ENCODE data around the gene ETFDH. TPM values are rescaled to one million over a fixed set of nuclear protein-coding genes. Genes with fewer than 3 reads are reported as not detected.

ETFDH gene
- polyA plus RNA-seq, 3 donors from 2014 or later: 7.3 to 12.1 (median 7.8) TPM

DNA sequence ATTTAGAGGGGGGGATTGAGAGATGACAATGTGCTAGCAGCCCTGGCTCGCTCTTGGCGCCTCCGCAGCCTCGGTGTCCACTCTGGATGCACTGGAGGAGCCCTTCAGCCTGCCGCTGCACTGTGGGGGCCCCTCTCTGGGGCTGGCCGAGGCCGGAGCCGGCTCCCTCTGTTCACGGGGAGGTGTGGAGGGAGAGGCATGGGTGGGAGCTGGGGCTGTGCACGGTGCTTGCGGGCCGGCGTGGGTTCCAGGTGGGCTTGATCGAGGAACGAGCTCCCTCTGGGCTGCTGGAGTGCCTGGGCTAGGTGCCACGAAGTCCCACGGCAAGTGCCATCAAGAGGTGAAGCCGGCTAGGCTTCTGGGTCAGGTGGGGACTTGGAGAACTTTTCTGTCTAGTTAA is 7.3 kb upstream of the ETFDH start:
- Mint-ChIP-seq H3K36me3 (peaks cover 0 to 3% (median 0%) of the 10 kb centered on the region in 3 donors), H3K27me3 (ENCODE audit: low read depth in 3 of 3) (peaks cover 0 to 2% (median 0%) of the 10 kb centered on the region in 3 donors), H3K4me1 (peaks cover 0 to 1% of the 10 kb centered on the region in 2 donors), H3K27ac (no peak overlapping the region), H3K9me3 (no peaks in the 10 kb centered on the region), H3K4me3 (no peak overlapping the region)
- no peak for DNase-seq

DNA sequence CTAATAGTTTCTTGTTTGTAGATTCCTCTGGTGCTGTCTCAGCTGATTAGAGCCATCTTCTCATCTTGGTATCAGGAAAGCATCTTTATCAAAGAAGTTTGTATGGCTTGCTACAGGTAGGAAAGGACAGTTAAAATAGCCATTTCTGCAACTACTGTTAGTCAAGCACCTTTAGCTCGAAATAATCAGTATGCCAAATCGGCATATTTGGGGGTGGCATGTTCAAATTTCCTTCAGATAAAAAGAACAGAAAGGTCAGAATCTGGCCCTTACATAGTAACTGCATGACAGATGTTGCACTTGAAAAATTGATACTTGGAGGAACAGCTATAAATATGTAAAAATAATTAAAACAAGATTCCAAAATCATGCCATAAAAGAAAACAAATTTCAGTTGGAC is 5.2 kb upstream of the ETFDH start:
- H3K4me3 Mint-ChIP-seq: no peak overlapping the region
- H3K27ac Mint-ChIP-seq: no peak overlapping the region

DNA sequence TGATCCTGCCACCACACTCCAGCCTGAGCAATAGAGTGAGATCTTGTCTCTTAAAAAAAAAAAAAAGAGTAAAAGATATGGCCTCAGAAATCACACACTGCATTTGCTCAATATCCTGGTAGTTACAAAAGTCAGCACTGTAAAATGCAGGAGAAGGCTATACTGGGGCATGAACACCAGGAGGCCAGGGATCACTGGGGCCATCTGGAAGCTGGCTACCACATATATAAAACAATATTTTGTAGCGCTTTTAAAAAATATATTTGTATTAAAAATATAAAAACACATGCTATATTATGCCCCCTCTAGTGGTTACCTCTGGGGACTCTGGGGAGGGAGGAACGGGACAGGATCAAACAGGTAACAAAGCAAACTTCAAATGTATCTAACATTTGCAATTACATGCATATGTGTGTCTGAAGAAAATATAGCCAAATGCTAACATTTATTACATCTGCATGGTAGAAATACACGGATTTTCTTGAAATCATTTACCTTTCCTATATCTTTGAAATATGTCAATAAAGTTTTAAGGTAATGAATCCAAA is 4.4 kb upstream of the ETFDH start:
- Mint-ChIP-seq H3K36me3 (peaks cover 0 to 3% (median 0%) of the 10 kb centered on the region in 3 donors), H3K4me1 (peaks cover 18 to 26% of the 10 kb centered on the region in 2 donors), H3K4me3 (no peak overlapping the region), H3K27me3 (ENCODE audit: low read depth in 3 of 3) (peaks cover 9 to 17% (median 9%) of the 10 kb centered on the region in 3 donors), H3K27ac (no peak overlapping the region), H3K9me3 (no peaks in the 10 kb centered on the region)
- peak in 1 of 3 donors; percentile 19 for DNase-seq

More for the DNA sequence above, 5.2 kb upstream of the ETFDH start:
- Mint-ChIP-seq H3K27me3 (ENCODE audit: low read depth in 3 of 3) (peaks cover 3 to 10% (median 3%) of the 10 kb centered on the region in 3 donors), H3K4me1 (peaks cover 10 to 17% of the 10 kb centered on the region in 2 donors), H3K36me3 (peaks cover 0 to 3% (median 0%) of the 10 kb centered on the region in 3 donors), H3K9me3 (no peaks in the 10 kb centered on the region)
- no peak for DNase-seq

DNA sequence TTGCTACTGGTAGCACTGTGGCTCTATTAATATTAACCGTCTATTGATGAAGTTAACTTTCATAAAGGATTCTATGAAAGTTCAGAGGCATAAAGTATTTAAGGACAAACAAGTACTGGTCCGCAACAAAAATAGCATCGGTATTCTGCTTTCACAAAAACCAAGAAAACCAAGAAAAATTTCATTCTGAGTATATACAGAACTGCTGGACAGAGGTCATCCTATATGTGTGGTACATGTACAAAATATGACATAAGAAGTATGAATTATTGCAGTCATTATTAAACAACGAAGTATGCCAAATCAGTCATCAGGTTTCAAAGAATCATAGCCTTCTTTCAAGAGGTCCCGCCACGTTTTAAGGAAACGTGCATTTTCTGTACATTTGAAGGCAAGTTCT is 2.8 kb upstream of the ETFDH start:
- H3K27me3 Mint-ChIP-seq (ENCODE audit: low read depth in 3 of 3): peaks cover 9 to 17% (median 9%) of the 10 kb centered on the region in 3 donors
- peaks cover 20 to 29% of the 10 kb centered on the region in 2 donors for H3K4me1 Mint-ChIP-seq
- H3K36me3 Mint-ChIP-seq: peaks cover 0 to 3% (median 0%) of the 10 kb centered on the region in 3 donors
- no peaks in the 10 kb centered on the region for H3K9me3 Mint-ChIP-seq
- DNase-seq: no peak
- no peak overlapping the region for H3K27ac Mint-ChIP-seq
- peak overlapping the region in 1 of 5 donors; percentile 2 for H3K4me3 Mint-ChIP-seq

DNA sequence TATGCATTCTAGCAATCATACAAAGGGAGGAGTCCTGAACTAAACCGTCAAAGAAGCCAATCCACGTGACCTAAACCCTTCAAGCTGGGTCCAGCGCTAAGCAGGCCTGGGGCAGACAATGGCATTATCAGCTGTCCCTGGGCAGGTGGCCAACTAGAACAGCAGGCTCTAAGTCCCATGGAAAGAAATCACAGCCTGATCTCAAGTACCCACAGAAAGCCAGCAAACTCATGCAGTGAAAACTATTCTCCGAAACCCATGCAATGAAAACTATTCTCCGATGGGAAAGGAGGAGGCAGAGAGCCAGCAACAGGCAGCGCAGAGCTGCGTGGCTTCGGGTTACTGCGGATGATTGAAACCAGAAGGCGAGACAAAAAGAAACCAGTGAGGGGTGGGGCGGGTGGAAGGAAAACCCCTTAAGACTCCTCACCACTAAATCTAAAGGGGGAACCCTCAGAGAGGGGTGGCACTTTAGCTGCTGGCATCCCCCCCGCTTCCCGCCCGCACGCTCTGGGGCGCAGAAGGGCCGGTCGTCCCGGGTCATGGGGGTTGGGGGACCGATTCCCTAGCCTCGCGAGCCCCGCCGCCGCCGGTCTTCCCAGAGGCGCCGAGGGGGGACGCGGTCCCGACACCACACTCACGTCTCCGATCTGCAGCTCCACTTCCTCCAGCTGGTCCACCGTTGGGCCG is 976 bp upstream of the ETFDH start:
- H3K4me1 Mint-ChIP-seq: peaks cover 20 to 29% of the 10 kb centered on the region in 2 donors
- peak overlapping the region; percentile 86 to 100 (median 96) for H3K4me3 Mint-ChIP-seq
- H3K9me3 Mint-ChIP-seq: no peaks in the 10 kb centered on the region
- peaks cover 9 to 17% (median 9%) of the 10 kb centered on the region in 3 donors for H3K27me3 Mint-ChIP-seq (ENCODE audit: low read depth in 3 of 3)
- H3K27ac Mint-ChIP-seq: peak overlapping the region; percentile 94 to 99 (median 98)
- peaks cover 0 to 3% (median 0%) of the 10 kb centered on the region in 3 donors for H3K36me3 Mint-ChIP-seq
- DNase-seq: peak; percentile 61 to 64 (median 63)

DNA sequence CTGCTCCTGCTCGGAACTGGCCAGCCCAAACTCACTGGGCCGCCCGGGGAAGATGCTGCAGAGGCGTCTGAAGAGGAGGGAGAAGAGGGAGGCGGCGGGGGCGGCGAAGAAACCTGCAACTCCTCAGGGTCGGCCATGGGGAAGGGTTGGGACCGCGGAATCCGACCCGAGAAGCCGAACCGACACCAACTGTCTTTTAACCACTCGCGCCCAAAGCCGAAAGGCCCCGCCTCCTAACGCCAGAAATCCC is 506 bp upstream of the ETFDH start, which contains the start of gene C4orf46:
Gene C4orf46, minus strand, starts transcription at position 223 of the 250 bp plus-strand sequence. Its CDS starts 86 bp downstream, at position 137.
- H3K36me3 Mint-ChIP-seq: no peaks in the 10 kb centered on the region
- no peaks in the 10 kb centered on the region for H3K9me3 Mint-ChIP-seq

DNA sequence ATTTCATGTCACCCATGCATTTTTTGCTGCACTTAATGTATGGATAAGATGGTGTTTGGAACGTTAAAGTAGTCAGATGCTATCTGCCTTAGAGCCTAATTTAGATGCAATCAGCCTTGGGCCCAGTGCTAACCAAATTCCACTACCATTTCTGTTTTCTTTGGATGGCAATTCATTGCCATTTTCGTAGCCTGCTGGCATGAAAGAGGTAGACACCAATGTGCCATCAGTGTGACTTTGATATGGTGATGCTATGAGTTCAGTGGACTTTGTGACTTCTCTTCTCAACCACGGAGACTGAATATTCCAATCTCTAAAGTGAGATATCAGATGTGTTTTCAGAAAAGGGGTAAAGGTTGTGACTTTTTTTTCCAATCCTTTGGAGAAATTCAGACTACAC is 1.5 kb downstream of the ETFDH start:
- Mint-ChIP-seq H3K4me3 (peak overlapping the region in 2 of 5 donors; percentile 5 to 12), H3K4me1 (peaks cover 20 to 29% of the 10 kb centered on the region in 2 donors), H3K36me3 (no peaks in the 10 kb centered on the region), H3K27ac (peak overlapping the region in 1 of 6 donors; percentile 20), H3K9me3 (no peaks in the 10 kb centered on the region), H3K27me3 (ENCODE audit: low read depth in 3 of 3) (peaks cover 9 to 17% (median 9%) of the 10 kb centered on the region in 3 donors)
- no peak for DNase-seq

More for the DNA sequence above, 506 bp upstream of the ETFDH start, which contains the start of gene C4orf46:
- H3K4me3 Mint-ChIP-seq: peak within 1 kb of the TSS; percentile 86 to 100 (median 96)
- no peak for DNase-seq
- H3K27ac Mint-ChIP-seq: peak within 1 kb of the TSS; percentile 94 to 99 (median 98)
- H3K27me3 Mint-ChIP-seq (ENCODE audit: low read depth in 3 of 3): peaks cover 9 to 17% (median 9%) of the 10 kb centered on the region in 3 donors
- peaks cover 20 to 29% of the 10 kb centered on the region in 2 donors for H3K4me1 Mint-ChIP-seq

DNA sequence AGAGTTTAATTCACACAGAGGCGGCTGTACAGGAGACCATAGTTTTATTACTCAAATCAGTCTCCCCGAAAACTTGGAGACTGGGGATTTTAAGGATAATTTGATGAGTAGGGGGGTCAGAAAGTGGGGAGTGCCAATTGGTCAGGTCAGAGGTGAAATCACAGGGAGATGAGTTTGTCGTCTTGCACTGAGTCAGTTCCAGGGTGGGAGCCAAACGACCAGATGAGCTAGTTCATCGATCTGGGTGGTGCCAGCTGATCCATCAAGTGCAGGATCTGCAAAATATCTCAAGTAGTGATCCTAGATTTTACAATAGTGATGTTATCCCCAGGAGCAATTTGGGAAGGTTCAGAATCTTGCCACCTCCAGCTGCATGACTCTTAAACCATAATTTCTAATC is 4.0 kb downstream of the ETFDH start:
- Mint-ChIP-seq H3K9me3 (no peaks in the 10 kb centered on the region), H3K36me3 (peaks cover 0 to 3% (median 0%) of the 10 kb centered on the region in 3 donors), H3K4me1 (peaks cover 11 to 18% of the 10 kb centered on the region in 2 donors), H3K27me3 (ENCODE audit: low read depth in 3 of 3) (peaks cover 9 to 14% (median 9%) of the 10 kb centered on the region in 3 donors), H3K27ac (peak overlapping the region in 1 of 6 donors; percentile 34), H3K4me3 (no peak overlapping the region)
- DNase-seq: no peak

DNA sequence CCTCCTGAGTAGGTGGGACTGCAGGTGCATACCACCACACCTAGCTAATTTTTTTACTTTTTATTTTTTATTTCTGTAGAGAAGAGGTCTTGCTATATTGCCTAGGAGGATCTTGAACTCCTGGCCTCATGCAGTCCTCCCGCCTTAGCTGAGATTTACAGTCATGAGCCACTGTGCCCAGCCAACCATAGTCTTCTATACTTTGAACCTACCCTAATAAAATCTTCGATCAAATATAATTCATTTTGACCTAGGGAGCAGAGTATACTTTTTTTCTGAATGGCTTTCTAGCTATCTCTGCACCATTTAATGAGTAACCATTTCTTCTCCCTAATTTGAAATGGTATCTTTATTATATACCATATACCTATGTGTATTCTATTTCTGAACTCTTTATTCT is 6.7 kb downstream of the ETFDH start:
- Mint-ChIP-seq H3K9me3 (no peaks in the 10 kb centered on the region), H3K4me3 (no peak overlapping the region), H3K27me3 (ENCODE audit: low read depth in 3 of 3) (no peaks in the 10 kb centered on the region), H3K36me3 (peaks cover 0 to 9% (median 0%) of the 10 kb centered on the region in 3 donors), H3K4me1 (no peaks in the 10 kb centered on the region), H3K27ac (no peak overlapping the region)
- DNase-seq: no peak

DNA sequence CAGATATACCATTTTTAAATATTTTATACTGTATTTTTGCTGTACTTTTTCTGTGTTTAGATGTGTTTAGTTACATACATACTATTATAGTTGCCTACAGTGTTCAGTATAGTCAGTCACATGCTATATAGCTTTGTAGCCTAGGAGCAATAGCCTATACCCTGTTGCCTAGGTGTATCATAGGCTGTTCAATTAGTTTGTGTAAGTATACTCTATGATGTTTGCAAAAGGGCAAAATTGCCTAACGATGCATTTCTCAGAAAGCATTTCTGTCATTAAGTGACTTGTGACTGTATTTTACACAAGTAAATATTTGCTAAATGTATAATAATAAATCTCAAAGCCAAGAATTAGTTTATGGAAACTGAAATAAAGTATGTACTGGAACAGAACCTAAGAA is 9.5 kb downstream of the ETFDH start:
- no peak for DNase-seq
- Mint-ChIP-seq H3K27ac (no peak overlapping the region), H3K9me3 (no peaks in the 10 kb centered on the region), H3K4me3 (no peak overlapping the region), H3K36me3 (peaks cover 0 to 18% (median 14%) of the 10 kb centered on the region in 3 donors), H3K27me3 (ENCODE audit: low read depth in 3 of 3) (peaks cover 0 to 5% (median 0%) of the 10 kb centered on the region in 3 donors), H3K4me1 (no peaks in the 10 kb centered on the region)

DNA sequence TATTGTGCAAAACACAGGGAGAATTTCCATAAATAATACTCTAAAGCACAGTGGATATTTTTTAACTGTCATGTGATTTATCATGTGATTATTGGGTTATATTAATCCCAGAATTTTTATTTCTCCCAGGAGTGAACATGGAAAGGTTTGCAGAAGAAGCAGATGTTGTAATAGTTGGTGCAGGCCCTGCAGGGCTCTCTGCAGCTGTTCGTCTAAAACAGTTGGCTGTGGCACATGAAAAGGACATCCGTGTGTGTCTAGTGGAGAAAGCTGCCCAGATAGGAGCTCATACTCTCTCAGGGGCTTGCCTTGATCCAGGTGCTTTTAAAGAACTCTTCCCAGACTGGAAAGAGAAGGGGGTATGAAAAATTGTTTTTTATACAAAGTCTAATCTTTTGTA is 10.0 kb downstream of the ETFDH start:
- H3K36me3 Mint-ChIP-seq: peaks cover 3 to 18% (median 18%) of the 10 kb centered on the region in 3 donors
- H3K27me3 Mint-ChIP-seq (ENCODE audit: low read depth in 3 of 3): peaks cover 0 to 5% (median 2%) of the 10 kb centered on the region in 3 donors
- H3K27ac Mint-ChIP-seq: no peak overlapping the region
- no peak overlapping the region for H3K4me3 Mint-ChIP-seq
- peaks cover 0 to 1% of the 10 kb centered on the region in 2 donors for H3K4me1 Mint-ChIP-seq
- DNase-seq: no peak
- no peaks in the 10 kb centered on the region for H3K9me3 Mint-ChIP-seq

DNA sequence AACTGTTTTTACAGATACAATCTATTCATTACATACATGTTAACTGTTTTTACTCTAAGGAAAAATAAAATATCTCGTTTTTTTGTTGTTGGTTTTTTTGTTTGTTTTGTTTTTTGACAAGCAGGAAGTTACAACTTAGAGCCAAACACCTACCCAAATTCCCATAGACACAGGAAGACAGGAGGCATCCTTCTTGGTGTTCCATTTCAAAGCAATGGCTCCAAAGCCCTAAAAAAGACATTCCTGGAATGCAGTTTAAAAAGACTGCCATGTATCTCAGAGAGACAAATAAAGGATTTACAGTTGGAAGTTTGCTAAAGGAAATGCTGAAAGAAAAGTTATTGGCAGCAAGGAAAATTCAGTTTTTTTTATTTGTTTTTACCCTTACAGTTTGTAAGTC is 16.7 kb downstream of the ETFDH start:
- Mint-ChIP-seq H3K27ac (no peak overlapping the region), H3K4me1 (peaks cover 0 to 1% of the 10 kb centered on the region in 2 donors), H3K4me3 (no peak overlapping the region), H3K36me3 (peaks cover 11 to 35% (median 33%) of the 10 kb centered on the region in 3 donors), H3K27me3 (ENCODE audit: low read depth in 3 of 3) (peaks cover 0 to 5% (median 3%) of the 10 kb centered on the region in 3 donors), H3K9me3 (no peaks in the 10 kb centered on the region)
- no peak for DNase-seq

DNA sequence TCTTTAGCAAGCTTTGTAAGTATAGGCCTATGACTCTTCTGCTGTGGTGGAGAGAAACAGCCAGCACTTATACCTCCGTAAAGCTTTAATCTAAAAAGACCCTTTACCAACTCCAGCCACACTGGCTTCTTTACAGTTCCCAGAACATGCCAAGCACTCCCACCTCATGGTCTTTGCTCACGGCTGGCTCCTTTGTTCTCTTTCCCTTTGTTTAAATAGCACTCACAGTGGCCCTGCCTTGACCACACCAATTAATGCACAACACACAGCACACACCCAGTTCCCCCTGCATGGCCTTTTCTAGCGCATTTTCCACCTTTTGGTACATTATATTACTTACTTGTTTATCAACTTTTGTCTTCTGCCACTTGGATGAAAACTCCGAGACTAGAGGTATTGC is 32.2 kb downstream of the ETFDH start:
- Mint-ChIP-seq H3K27me3 (ENCODE audit: low read depth in 3 of 3) (peaks cover 1 to 3% (median 1%) of the 10 kb centered on the region in 3 donors), H3K27ac (peak overlapping the region in 1 of 6 donors; percentile 1), H3K9me3 (no peaks in the 10 kb centered on the region), H3K4me3 (no peak overlapping the region), H3K4me1 (no peaks in the 10 kb centered on the region), H3K36me3 (peaks cover 10 to 27% (median 14%) of the 10 kb centered on the region in 3 donors)
- no peak for DNase-seq

DNA sequence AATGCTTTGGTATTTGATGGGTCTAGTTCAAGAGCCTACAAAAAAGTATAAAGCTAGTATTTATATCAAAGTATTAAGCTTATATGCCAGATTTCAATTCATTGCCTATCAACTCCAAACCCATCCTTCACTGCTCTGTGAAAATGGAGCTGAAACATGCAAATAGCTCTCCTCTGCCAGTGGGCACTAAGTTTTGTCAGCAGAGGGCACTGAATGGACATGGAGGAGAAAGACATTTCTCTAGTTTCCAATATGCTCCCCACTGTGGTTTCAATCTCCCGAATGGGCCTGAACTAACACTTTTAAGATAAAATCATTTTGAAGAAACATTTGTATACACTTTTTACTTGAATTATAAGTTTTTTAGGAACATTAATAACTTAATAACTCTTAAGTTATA is 38.7 kb downstream of the ETFDH start:
- peak overlapping the region in 1 of 6 donors; percentile 21 for H3K27ac Mint-ChIP-seq
- peaks cover 0 to 2% (median 0%) of the 10 kb centered on the region in 3 donors for H3K27me3 Mint-ChIP-seq (ENCODE audit: low read depth in 3 of 3)
- H3K4me1 Mint-ChIP-seq: peaks cover 3 to 15% of the 10 kb centered on the region in 2 donors
- H3K9me3 Mint-ChIP-seq: no peaks in the 10 kb centered on the region
- DNase-seq: no peak
- peaks cover 43 to 61% (median 44%) of the 10 kb centered on the region in 3 donors for H3K36me3 Mint-ChIP-seq
- no peak overlapping the region for H3K4me3 Mint-ChIP-seq

Measured in immature natural killer cell (primary cell).